Ishikawa (cell line): ENCODE results near the gene AK1.

Experiments
- CEBPB ChIP-seq: IDR thresholded peaks from 2 replicates; pipeline ENCODE4 v1.6.1; 2012
- CREB1 ChIP-seq: IDR thresholded peaks from 2 replicates; pipeline ENCODE4 v1.6.1; 2012; ENCODE audit warnings: low read depth
- EGR1 ChIP-seq: IDR thresholded peaks from 2 replicates; pipeline ENCODE4 v1.6.1; 2012
- EP300 ChIP-seq: IDR thresholded peaks from 2 replicates; pipeline ENCODE4 v1.6.1; 2012; ENCODE audit warnings: borderline replicate concordance
- FOXM1 ChIP-seq: IDR thresholded peaks from 2 replicates; pipeline ENCODE4 v1.6.1; 2012; ENCODE audit warnings: low read depth, borderline replicate concordance
- MAX ChIP-seq: IDR thresholded peaks from 2 replicates; pipeline ENCODE4 v1.6.1; 2012
- NFIC ChIP-seq: IDR thresholded peaks from 2 replicates; pipeline ENCODE4 v1.6.1; 2012
- RAD21 ChIP-seq: IDR thresholded peaks from 2 replicates; pipeline ENCODE4 v1.6.1; 2012; ENCODE audit warnings: low read depth
- REST ChIP-seq: IDR thresholded peaks from 2 replicates; pipeline ENCODE4 v1.6.1; 2012; ENCODE audit warnings: low read depth, mild to moderate bottlenecking
- TEAD4 ChIP-seq: IDR thresholded peaks from 2 replicates; pipeline ENCODE4 v1.6.1; 2012
- YY1 ChIP-seq: IDR thresholded peaks from 2 replicates; pipeline ENCODE4 v1.6.1; 2012; ENCODE audit warnings: low read depth

DNA sequence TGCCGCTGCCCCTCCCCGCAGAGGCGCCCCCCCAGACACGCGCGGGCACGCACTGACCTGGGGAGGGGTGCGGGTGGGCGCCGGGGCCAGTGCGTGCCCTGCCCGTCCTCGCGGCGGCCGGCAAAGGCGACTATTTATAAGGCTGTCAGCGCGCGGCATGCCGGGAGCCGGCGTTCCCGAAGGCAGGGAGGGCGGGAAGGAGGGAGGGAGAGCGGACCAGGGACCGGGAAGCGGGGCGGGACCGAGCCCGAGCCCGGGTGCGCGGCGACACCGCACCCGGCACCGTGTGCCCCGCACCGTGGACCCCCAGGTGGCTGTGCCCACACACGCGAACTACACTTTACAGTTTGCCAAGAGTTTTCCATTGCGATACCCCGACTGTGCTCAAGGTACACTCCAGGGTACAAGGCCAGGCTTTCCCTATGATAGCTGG is at the start of gene AK1:
- TF ChIP-seq EGR1 (no peak), REST (no peak), MAX (peak; percentile 79), FOXM1 (no peak), YY1 (no peak), CEBPB (no peak), EP300 (no peak), TEAD4 (peak; percentile 35; the same call in 1 of the 2 replicates), NFIC (no peak), CREB1 (no peak), RAD21 (no peak)
